WERI-Rb-1 (cell line): ENCODE data around the gene GNAZ.
A peak's percentile ranks its signal among the peaks of the same experiment; 100 is the strongest.

Source experiments
- DNase-seq: peaks from one replicate; pipeline ENCODE4 v3.0.0-alpha.2; 2020
- H3K27ac ChIP-seq: fragments of 250-450 bp; sonication (Bioruptor Pico); 2 replicates; pipeline ENCODE4 v1.5.1; 2020; ENCODE audit warnings: mild to moderate bottlenecking, moderate library complexity
- H3K27me3 ChIP-seq: fragments of 250-450 bp; sonication (Bioruptor Pico); 2 replicates; pipeline ENCODE4 v1.5.1; 2021; ENCODE audit warnings: mild to moderate bottlenecking, low read depth, moderate library complexity; ENCODE audit not compliant: insufficient read depth, severe bottlenecking
- H3K36me3 ChIP-seq: fragments of 250-450 bp; sonication (Bioruptor Pico); 2 replicates; pipeline ENCODE4 v1.5.1; 2020; ENCODE audit warnings: mild to moderate bottlenecking, moderate library complexity
- H3K4me3 ChIP-seq: 2 replicates; pipeline ENCODE4 v1.5.1; 2011; ENCODE audit warnings: low read depth, mild to moderate bottlenecking, control low read depth, low read length
- H3K9me3 ChIP-seq: fragments of 250-450 bp; sonication (Bioruptor Pico); 2 replicates; pipeline ENCODE4 v1.5.1; 2021; ENCODE audit warnings: mild to moderate bottlenecking, moderate library complexity; ENCODE audit not compliant: severe bottlenecking
- TF ChIP-seq, protein P1 (sequence below): IDR thresholded peaks from 2 replicates; pipeline ENCODE4 v1.5.1; 2011; ENCODE audit warnings: low read depth, mild to moderate bottlenecking, control low read depth, inconsistent platforms, low read length

The GNAZ gene

DNA sequence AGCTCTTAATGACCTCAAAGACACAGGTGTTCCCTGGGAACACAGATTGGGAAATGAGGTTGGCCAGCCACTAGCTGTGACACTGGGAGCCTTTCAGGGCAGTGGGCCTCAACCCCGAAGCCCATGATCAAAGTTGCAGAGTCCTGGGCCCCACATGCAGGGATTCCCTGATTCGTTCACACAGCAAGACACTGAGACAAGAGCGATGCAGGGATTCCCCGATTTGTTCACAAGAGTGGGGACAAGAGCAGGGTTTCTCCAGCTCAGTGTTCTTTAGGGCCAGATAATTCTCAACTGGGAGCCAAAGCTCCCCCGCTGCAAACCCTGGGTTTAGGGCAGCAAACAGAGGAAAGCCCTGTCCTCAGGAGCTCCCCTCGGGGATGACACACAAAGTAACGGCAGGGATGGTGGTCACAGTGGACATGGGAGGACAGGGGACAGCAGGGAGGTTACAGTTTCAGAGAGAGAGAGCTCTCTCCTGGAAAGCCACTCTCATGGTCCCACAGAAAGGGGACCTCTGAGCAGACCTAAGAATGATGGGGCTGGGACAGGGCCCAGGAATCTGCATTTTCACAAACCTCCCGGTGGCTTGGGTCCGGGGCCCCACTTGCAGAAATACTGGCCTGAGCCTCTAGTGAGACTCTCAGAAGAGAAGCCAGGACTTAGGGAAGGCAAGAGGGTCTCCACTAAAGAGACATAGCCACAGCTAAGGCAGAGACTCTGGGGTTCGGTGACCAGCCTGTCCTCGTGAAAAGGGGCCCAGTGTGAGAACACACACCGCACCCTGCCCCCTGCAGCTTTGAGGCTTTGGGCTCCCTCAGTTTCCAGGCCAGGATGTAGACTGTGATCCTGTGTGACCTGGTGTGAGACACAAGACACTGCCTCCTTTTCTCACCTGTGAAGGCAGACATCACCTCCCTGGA lies 7.4 kb upstream of the GNAZ start:
- no peak for DNase-seq
- TF ChIP-seq, protein P1, sequence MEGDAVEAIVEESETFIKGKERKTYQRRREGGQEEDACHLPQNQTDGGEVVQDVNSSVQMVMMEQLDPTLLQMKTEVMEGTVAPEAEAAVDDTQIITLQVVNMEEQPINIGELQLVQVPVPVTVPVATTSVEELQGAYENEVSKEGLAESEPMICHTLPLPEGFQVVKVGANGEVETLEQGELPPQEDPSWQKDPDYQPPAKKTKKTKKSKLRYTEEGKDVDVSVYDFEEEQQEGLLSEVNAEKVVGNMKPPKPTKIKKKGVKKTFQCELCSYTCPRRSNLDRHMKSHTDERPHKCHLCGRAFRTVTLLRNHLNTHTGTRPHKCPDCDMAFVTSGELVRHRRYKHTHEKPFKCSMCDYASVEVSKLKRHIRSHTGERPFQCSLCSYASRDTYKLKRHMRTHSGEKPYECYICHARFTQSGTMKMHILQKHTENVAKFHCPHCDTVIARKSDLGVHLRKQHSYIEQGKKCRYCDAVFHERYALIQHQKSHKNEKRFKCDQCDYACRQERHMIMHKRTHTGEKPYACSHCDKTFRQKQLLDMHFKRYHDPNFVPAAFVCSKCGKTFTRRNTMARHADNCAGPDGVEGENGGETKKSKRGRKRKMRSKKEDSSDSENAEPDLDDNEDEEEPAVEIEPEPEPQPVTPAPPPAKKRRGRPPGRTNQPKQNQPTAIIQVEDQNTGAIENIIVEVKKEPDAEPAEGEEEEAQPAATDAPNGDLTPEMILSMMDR: no peak
- H3K27ac ChIP-seq: no peak overlapping the region
- H3K27me3 ChIP-seq: no peaks in the 10 kb centered on the region
- H3K36me3 ChIP-seq: no peaks in the 10 kb centered on the region
- no peaks in the 10 kb centered on the region for H3K9me3 ChIP-seq
- no peak overlapping the region for H3K4me3 ChIP-seq

DNA sequence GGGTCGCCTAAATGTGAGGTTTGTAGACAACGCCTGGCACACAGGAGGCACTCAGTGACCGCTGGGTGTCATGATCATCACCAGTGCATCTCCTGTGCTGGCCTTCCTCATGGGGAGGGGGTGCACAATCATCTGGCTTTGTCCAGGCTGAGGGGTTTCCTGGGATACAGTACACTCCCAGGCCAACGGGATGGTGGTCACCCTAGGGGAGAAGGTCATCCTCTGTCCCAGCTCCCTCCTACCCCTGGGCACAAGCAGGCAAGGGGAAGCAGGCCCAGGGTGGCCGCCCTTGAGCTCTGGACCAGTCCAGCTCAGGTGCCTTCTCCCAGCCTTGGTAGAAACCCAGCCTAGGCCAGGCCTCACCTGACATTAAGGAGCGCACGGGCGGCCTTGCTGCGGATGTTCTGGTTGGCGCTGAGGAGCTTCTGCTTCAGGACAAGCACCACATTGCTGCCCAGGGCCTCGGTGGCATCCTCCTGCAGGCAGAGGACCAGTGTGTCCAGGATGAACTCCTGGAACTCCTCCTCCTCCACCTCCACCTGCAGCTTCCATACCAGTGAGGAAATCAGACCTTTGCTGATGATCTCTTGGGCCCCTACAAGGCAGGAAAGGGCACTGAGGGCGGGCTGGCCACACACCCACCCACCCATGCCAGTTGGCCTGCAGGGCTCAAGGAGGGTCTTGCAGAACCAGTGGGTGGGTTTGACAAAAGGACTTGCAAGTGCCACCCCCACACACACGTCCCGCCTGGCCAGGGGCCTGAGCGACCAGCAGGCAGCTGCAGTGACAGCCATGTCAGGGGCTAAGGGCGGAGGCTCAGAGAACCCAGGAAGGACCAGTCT lies 6.6 kb upstream of the GNAZ start:
- no peaks in the 10 kb centered on the region for H3K27me3 ChIP-seq
- DNase-seq: no peak
- no peak overlapping the region for H3K27ac ChIP-seq
- H3K36me3 ChIP-seq: no peaks in the 10 kb centered on the region
- H3K4me3 ChIP-seq: no peak overlapping the region
- TF ChIP-seq, protein P1: no peak
- H3K9me3 ChIP-seq: no peaks in the 10 kb centered on the region

DNA sequence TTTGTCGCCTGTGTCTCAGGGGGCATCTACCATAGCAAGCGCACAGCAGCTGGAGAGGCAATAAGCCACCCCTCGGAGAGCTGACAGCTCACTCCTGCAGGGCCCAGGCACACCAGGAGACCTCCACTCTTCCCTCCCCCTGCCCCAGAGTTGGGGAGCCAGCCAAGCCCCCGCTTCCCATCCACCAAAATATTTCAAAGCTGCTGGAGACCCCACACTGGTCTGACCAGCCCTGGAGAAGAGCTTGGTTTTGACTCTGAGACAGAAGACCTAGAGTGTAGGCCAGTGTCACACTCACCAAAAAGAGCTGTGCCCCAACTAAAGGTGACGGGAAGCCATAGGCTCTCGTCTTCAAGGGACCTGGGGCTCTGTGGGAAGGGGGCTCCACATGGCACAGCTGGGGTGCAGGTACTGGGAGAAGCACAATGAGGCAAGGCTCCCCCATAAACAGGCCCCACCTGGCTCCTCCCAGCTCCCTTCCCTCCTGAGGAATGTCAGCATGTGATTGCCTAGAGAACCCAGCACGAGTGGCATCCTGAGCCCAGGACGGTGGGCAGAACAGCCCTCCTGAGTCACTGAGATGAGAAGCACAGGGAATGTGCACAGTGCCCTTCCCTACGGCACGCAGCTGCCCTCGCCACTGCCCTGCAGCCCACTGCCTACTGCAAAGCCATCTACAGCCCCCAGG lies 5.8 kb upstream of the GNAZ start:
- Histone ChIP-seq H3K9me3 (no peaks in the 10 kb centered on the region), H3K4me3 (no peak overlapping the region), H3K27ac (no peak overlapping the region), H3K36me3 (no peaks in the 10 kb centered on the region), H3K27me3 (no peaks in the 10 kb centered on the region)
- DNase-seq: no peak
- TF ChIP-seq, protein P1: no peak

DNA sequence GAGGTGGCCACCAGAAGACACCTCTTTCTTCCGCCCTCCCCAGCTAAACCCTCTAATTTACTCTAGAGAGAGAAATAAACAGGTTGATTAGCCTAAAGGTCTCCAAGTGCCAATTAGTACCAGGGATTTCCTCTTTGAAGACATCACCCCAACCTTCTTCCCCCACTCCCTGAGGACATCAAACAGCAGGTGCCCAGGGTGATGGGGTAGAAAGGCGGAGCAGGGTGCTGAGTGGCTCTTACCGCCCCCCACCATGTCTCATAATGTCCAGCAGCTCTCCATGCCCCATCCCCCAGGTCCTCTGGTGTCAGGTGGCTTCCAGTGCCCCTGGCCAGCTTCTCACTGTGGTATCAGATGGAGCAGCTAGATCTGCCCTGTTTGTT lies 5.3 kb upstream of the GNAZ start:
- TF ChIP-seq, protein P1: no peak
- H3K27me3 ChIP-seq: no peaks in the 10 kb centered on the region
- DNase-seq: no peak
- H3K27ac ChIP-seq: no peak overlapping the region
- no peaks in the 10 kb centered on the region for H3K9me3 ChIP-seq
- no peaks in the 10 kb centered on the region for H3K36me3 ChIP-seq
- no peak overlapping the region for H3K4me3 ChIP-seq

DNA sequence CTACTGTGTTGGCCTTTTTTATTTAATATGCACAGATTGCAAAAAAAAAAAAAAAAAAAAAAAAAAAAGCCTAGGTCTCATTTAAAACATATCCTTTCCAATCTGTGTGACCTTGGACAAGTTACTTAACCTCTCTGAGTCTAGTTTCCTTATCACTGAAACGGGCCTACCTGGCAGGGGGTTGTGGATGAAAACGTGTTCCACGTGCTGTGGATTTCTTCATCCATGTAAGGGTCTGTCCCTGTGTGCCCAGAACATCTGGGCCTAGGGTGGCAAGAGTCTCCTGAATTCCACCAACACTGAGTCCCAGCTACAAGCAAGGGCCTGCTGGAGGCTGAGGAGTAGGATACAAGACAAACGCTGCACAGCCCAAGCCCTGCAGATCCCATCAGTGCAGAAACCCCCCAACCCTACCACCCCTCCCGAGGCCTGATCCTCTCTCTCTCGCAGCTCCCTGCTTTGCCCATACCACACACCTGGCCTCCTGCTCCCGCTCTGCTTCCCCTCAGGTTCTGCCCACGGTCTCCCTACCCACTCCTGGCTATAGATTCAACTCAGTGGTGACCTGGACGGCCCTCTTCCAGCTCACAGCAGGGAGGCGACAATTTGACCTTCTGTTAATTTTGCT lies 4.7 kb upstream of the GNAZ start:
- no peaks in the 10 kb centered on the region for H3K27me3 ChIP-seq
- H3K27ac ChIP-seq: no peak overlapping the region
- no peak overlapping the region for H3K4me3 ChIP-seq
- DNase-seq: peak; percentile 20
- H3K9me3 ChIP-seq: no peaks in the 10 kb centered on the region
- TF ChIP-seq, protein P1: no peak
- H3K36me3 ChIP-seq: no peaks in the 10 kb centered on the region
